HCT116 (cell line): ENCODE results near the gene SMG9. TPM values are rescaled to one million over a fixed set of nuclear protein-coding genes. Genes with fewer than 3 reads are reported as not detected.

Experiments used
- ATAC-seq: fragments of 200-7000 bp; cut with Tn5 transposase; 2 replicates; pipeline ENCODE4 v1.9.1; 2020; ENCODE audit warnings: mild to moderate bottlenecking, moderate library complexity
- BruUV-seq: library from RNA; stranded (reverse); fragments of 400-500 nt; replicated peaks from 2 replicates; lab custom pipeline; 2021; lab: Mats Ljungman, UMichigan
- CTCF ChIA-PET: fragments of 300-600 bp; sonication (Branson Sonifier 250); formaldehyde crosslinking; loops from one replicate; lab custom pipeline; 2021; ENCODE audit warnings: antibody characterized with exemption; lab: Charles Lee
- POLR2A ChIA-PET: fragments of 300-600, 350-600 bp; sonication (Branson Sonifier 250); formaldehyde crosslinking; loops from one replicate; lab custom pipeline; 2021; ENCODE audit warnings: antibody characterized with exemption; lab: Charles Lee
- RAD21 ChIA-PET, 2 experiments: fragments of 300-600 bp; sonication (Branson Sonifier 250); formaldehyde crosslinking; loops; one replicate each; lab custom pipeline; 2023; ENCODE audit warnings: low total read pairs in 2 of 2; ENCODE audit not compliant: uncharacterized antibody in 2 of 2, unreplicated experiment in 2 of 2, low non-redundant PET in 1 of 2; lab: Charles Lee
- DNase-seq: peaks from one replicate; pipeline ENCODE4 v3.0.0-alpha.2; 2010; ENCODE audit warnings: low read depth, low spot score
- H2AFZ ChIP-seq: fragments of 200-600 bp; shearing (Covaris generic), sonication (generic); 2 replicates; pipeline ENCODE4 v1.6.1; 2017; ENCODE audit warnings: low read depth, mixed run types, mixed read lengths, antibody characterized with exemption, low read length; ENCODE audit not compliant: poor library complexity, severe bottlenecking
- H3K27ac ChIP-seq: 2 replicates; pipeline ENCODE4 v1.5.1; 2012; ENCODE audit warnings: low read depth, low read length
- H3K27me3 ChIP-seq: fragments of 200-600 bp; sonication (generic); 2 replicates; pipeline ENCODE4 v1.6.1; 2016; ENCODE audit warnings: mixed run types, low read length, mixed read lengths; ENCODE audit not compliant: insufficient read depth
- H3K36me3 ChIP-seq, 2 experiments: fragments of 200-500 bp in 1 of 2; fragments of 200-600 bp in 1 of 2; sonication (Bioruptor generic) in 1 of 2; sonication (generic) in 1 of 2; 2 replicates each; pipeline versions ENCODE4 v1.5.1 to v1.6.1; 2014 to 2016; ENCODE audit warnings: low read length in 2 of 2, inconsistent platforms in 1 of 2, mixed read lengths in 1 of 2, mixed run types in 1 of 2; ENCODE audit not compliant: insufficient read depth in 2 of 2, control insufficient read depth in 1 of 2
- H3K4me1 ChIP-seq, 2 experiments: fragments of 200-600 bp in 1 of 2; sonication (generic) in 1 of 2; 2 replicates each; pipeline versions ENCODE4 v1.5.1 to v1.6.1; 2012 to 2017; ENCODE audit warnings: low read length in 2 of 2, inconsistent platforms in 1 of 2, mild to moderate bottlenecking in 1 of 2, mixed read lengths in 1 of 2, mixed run types in 1 of 2, moderate library complexity in 1 of 2; ENCODE audit not compliant: insufficient read depth in 2 of 2, control insufficient read depth in 1 of 2
- H3K4me2 ChIP-seq: fragments of 200-600 bp; sonication (generic); 2 replicates; pipeline ENCODE4 v1.6.1; 2017; ENCODE audit warnings: mixed run types, low read length, mixed read lengths
- H3K4me3 ChIP-seq, 2 experiments: fragments of 200-600 bp in 1 of 2; sonication (generic) in 1 of 2; replicated peaks in 1 of 2; 2 replicates each; pipeline ENCODE4 v1.5.1; 2011 to 2016; ENCODE audit warnings: low read length in 2 of 2, control low read depth in 1 of 2, low read depth in 1 of 2, mild to moderate bottlenecking in 1 of 2, mixed read lengths in 1 of 2, mixed run types in 1 of 2
- H3K79me2 ChIP-seq: fragments of 200-600 bp; sonication (generic); 2 replicates; pipeline ENCODE4 v1.6.1; 2017; ENCODE audit warnings: mild to moderate bottlenecking, mixed run types, low read length, moderate library complexity, mixed read lengths; ENCODE audit not compliant: insufficient read depth
- H3K9ac ChIP-seq: fragments of 200-600 bp; sonication (generic); 2 replicates; pipeline ENCODE4 v1.6.1; 2016; ENCODE audit warnings: low read length, mixed read lengths
- H3K9me2 ChIP-seq: fragments of 200-600 bp; sonication (generic), shearing (Covaris generic); 2 replicates; pipeline ENCODE4 v1.6.1; 2017; ENCODE audit warnings: mixed run types, mild to moderate bottlenecking, moderate library complexity; ENCODE audit not compliant: insufficient read depth
- H3K9me3 ChIP-seq, 2 experiments: fragments of 200-500 bp in 1 of 2; fragments of 200-600 bp in 1 of 2; sonication (Bioruptor generic) in 1 of 2; sonication (generic) in 1 of 2; 2 replicates each; pipeline ENCODE4 v1.6.1; 2014 to 2017; ENCODE audit warnings: low read length in 2 of 2, mixed read lengths in 2 of 2, inconsistent platforms in 1 of 2, low read depth in 1 of 2, mild to moderate bottlenecking in 1 of 2, mixed run types in 1 of 2, moderate library complexity in 1 of 2; ENCODE audit not compliant: control insufficient read depth in 1 of 2, insufficient read depth in 1 of 2
- H4K20me1 ChIP-seq: fragments of 200-600 bp; sonication (generic), shearing (Covaris generic); 2 replicates; pipeline ENCODE4 v1.6.1; 2017; ENCODE audit warnings: mixed run types, mild to moderate bottlenecking, moderate library complexity; ENCODE audit not compliant: insufficient read depth
- CBX3 ChIP-seq: IDR thresholded peaks from 2 replicates; pipeline ENCODE4 v1.6.1; 2012; ENCODE audit warnings: low read depth
- CEBPB ChIP-seq: IDR thresholded peaks from 2 replicates; pipeline ENCODE4 v1.6.1; 2012; ENCODE audit warnings: low read depth
- CTCF ChIP-seq, 3 experiments: fragments of 200-600 bp in 1 of 3; sonication (generic) in 1 of 3; IDR thresholded peaks in 2 of 3; conservative IDR thresholded peaks in 1 of 3; 2 replicates each; pipeline ENCODE4 v1.5.1; 2012 to 2017; ENCODE audit warnings: low read depth in 2 of 3, low read length in 2 of 3, antibody characterized with exemption in 1 of 3, borderline replicate concordance in 1 of 3, control low read depth in 1 of 3, mild to moderate bottlenecking in 1 of 3, mixed read lengths in 1 of 3, mixed run types in 1 of 3, moderate library complexity in 1 of 3; ENCODE audit not compliant: insufficient read depth in 1 of 3
- EGR1 ChIP-seq: IDR thresholded peaks from 2 replicates; pipeline ENCODE4 v1.6.1; 2012; ENCODE audit warnings: low read depth
- ELF1 ChIP-seq: IDR thresholded peaks from 2 replicates; pipeline ENCODE4 v1.6.1; 2012; ENCODE audit warnings: low read depth, borderline replicate concordance
- EZH2phosphoT487 ChIP-seq: fragments of 200-600 bp; IDR thresholded peaks from 2 replicates; pipeline ENCODE4 v1.6.1; 2018; ENCODE audit warnings: antibody characterized with exemption, borderline replicate concordance
- JUND ChIP-seq: IDR thresholded peaks from 2 replicates; pipeline ENCODE4 v1.6.1; 2012
- SRF ChIP-seq: IDR thresholded peaks from 2 replicates; pipeline ENCODE4 v1.6.1; 2012; ENCODE audit warnings: low read depth
- TCF7L2 ChIP-seq: IDR thresholded peaks from 2 replicates; pipeline ENCODE4 v1.7.0; 2011; ENCODE audit warnings: borderline replicate concordance, inconsistent platforms; ENCODE audit not compliant: insufficient read depth, insufficient read length; ENCODE audit errors: extremely low read depth
- ZNF274 ChIP-seq: fragments of 200-500 bp; sonication (Bioruptor generic); IDR thresholded peaks from 2 replicates; pipeline ENCODE4 v1.6.1; 2014; ENCODE audit warnings: mild to moderate bottlenecking, low read depth, low read length, inconsistent platforms
- intact Hi-C: fragments of 100-400 bp; cut with micrococcal nuclease; formaldehyde crosslinking; loops from 2 replicates; pipeline ENCODE4 v1.10.0; 2022
- total RNA-seq: library from RNA; stranded (reverse); gene quantifications from one replicate; pipeline ENCODE4 v1.2.1, GENCODE V29; 2021; ENCODE audit not compliant: unreplicated experiment
- TF ChIP-seq, protein P1 (sequence below): IDR thresholded peaks from 2 replicates; pipeline ENCODE4 v1.6.1; 2011; ENCODE audit warnings: mild to moderate bottlenecking, low read length, moderate library complexity; ENCODE audit not compliant: insufficient replicate concordance; ENCODE audit errors: extremely low read depth

SMG9 gene
- total RNA-seq, 1 experiment from 2014 or later: 80.2 TPM

DNA sequence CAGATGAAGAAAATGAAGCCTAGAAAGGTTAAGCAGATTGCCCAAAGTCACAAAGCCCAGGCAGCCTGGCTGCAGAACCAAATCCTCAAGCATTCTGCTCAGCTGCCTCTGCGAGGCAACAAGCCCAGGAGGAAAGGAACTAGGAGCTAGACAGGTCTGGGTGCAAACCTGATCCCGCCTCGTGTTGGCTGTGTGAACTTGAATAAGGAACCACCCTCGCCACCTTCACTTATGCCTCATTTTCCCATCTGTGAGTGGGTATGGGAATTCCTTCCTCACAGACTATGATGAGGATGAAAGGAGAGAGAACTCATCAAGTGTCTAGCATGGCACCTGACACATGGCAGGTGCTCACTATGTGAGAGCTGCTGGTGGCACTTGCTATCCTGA, 6.6 kb downstream of the SMG9 start:
- Histone ChIP-seq H3K27me3 (no peaks in the 10 kb centered on the region), H3K79me2 (peaks cover 46% of the 10 kb centered on the region), H3K9me2 (no peaks in the 10 kb centered on the region), H3K27ac (no peak overlapping the region), H2AFZ (no peak overlapping the region), H3K4me3 (no peak overlapping the region), H3K9me3 (no peaks in the 10 kb centered on the region), H3K4me1 (peaks cover 10 to 31% of the 10 kb centered on the region in 2 experiments), H3K36me3 (peaks cover 47 to 63% of the 10 kb centered on the region in 2 experiments), H3K9ac (no peak overlapping the region), H3K4me2 (no peak overlapping the region), H4K20me1 (no peaks in the 10 kb centered on the region)
- ATAC-seq: no peak
- BruUV-seq: no TSS peak
- POLR2A ChIA-PET: no interaction called here
- intact Hi-C loops: no loop called here
- RAD21 ChIA-PET: no interaction called here
- CTCF ChIA-PET: no interaction called here
- no peak for TF ChIP-seq JUND
- no peak for TF ChIP-seq CEBPB
- no peak for TF ChIP-seq EZH2phosphoT487
- no peak for TF ChIP-seq CBX3
- TF ChIP-seq, protein P1, sequence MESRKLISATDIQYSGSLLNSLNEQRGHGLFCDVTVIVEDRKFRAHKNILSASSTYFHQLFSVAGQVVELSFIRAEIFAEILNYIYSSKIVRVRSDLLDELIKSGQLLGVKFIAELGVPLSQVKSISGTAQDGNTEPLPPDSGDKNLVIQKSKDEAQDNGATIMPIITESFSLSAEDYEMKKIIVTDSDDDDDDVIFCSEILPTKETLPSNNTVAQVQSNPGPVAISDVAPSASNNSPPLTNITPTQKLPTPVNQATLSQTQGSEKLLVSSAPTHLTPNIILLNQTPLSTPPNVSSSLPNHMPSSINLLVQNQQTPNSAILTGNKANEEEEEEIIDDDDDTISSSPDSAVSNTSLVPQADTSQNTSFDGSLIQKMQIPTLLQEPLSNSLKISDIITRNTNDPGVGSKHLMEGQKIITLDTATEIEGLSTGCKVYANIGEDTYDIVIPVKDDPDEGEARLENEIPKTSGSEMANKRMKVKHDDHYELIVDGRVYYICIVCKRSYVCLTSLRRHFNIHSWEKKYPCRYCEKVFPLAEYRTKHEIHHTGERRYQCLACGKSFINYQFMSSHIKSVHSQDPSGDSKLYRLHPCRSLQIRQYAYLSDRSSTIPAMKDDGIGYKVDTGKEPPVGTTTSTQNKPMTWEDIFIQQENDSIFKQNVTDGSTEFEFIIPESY: no peak
- no peak for TF ChIP-seq TCF7L2
- no peak for DNase-seq

DNA sequence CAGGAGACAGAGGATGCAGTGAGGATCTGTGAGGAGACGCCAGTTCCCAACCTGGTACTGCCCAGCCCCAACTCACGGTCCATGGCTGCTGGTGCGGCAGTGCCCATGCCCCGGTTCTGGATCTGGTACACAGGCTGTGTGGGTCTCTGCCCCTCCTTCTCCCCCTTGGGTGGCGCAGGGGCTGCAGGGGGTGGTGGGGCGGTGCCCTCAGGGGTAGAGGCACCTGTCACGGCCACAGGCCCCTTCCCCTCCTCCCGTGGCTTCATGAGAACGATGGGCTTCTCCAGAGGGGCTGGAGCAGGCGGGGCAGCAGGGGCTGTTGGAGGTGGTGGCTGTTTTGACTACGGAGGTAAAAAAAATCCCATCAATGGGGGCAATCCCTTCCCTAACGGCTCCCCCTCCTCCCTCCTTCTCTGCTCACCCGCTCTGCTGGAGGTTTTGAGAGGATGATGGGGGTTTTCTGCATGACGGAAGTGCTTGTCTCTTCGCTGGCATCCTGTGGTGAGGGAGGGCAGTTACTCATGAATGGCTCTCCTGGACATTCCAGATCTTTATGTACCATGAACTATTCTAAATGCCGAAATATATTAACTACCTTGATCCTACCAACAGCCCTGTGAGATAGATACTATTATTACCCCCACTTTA, 7.1 kb downstream of the SMG9 start:
- Histone ChIP-seq H3K9ac (no peak overlapping the region), H3K4me1 (peaks cover 5 to 25% of the 10 kb centered on the region in 2 experiments), H3K4me3 (no peak overlapping the region), H3K27ac (no peak overlapping the region), H3K36me3 (peaks cover 51 to 68% of the 10 kb centered on the region in 2 experiments), H3K79me2 (peaks cover 41% of the 10 kb centered on the region), H3K4me2 (no peak overlapping the region), H3K9me2 (no peaks in the 10 kb centered on the region), H3K27me3 (no peaks in the 10 kb centered on the region), H3K9me3 (no peaks in the 10 kb centered on the region), H4K20me1 (no peaks in the 10 kb centered on the region), H2AFZ (no peak overlapping the region)
- ChIA-PET RAD21 (no interaction called here), CTCF (interaction anchor here (2.8 kb wide), 1 partner anchor 62 kb away, joined by 69 read pairs; no protein-coding TSS in a partner anchor), POLR2A (no interaction called here)
- DNase-seq (no peak), ATAC-seq (no peak)
- intact Hi-C loops: no loop called here
- BruUV-seq: no TSS peak
- TF ChIP-seq, protein P1: no peak
- TF ChIP-seq ELF1 (no peak), ZNF274 (no peak), CTCF (IDR thresholded peaks at IDR 0.05 in 2 of 3, conservative IDR thresholded peaks at IDR 0.05 in 1 of 3; ENCODE audit: borderline replicate concordance in 1 of 3, insufficient read depth in 1 of 3, low read depth in 2 of 3, low read length in 2 of 3) (no peak), EGR1 (no peak), SRF (no peak), CEBPB (no peak)
